OCI-LY3 (cell line): Measurements from ENCODE around the gene INS.

Source experiments
- H2AFZ ChIP-seq: fragments of 200-600, 300-600 bp; shearing (Covaris generic); 2 replicates; pipeline ENCODE4 v1.6.0; 2014; ENCODE audit warnings: antibody characterized with exemption, low read depth, low read length
- H3K27ac ChIP-seq: fragments of 200-600, 300-600 bp; sonication (generic); 2 replicates; pipeline ENCODE4 v1.5.1; 2014; ENCODE audit warnings: mild to moderate bottlenecking, low read length, moderate library complexity, mixed read lengths
- H3K27me3 ChIP-seq: fragments of 200-600, 300-600 bp; sonication (generic); 2 replicates; pipeline ENCODE4 v1.6.1; 2014; ENCODE audit warnings: low read depth, low read length, mixed read lengths
- H3K36me3 ChIP-seq: fragments of 200-600, 300-600 bp; sonication (generic); replicated peaks from 2 replicates; pipeline ENCODE3; 2014; ENCODE audit warnings: low read depth, low read length, mixed read lengths
- H3K4me1 ChIP-seq: fragments of 300-600, 200-600 bp; sonication (generic); 2 replicates; pipeline ENCODE4 v1.6.1; 2014; ENCODE audit warnings: low read length, mixed read lengths
- H3K4me2 ChIP-seq: fragments of 200-600, 300-600 bp; sonication (generic); 2 replicates; pipeline ENCODE4 v1.6.1; 2014; ENCODE audit warnings: low read length, mixed read lengths
- H3K4me3 ChIP-seq: fragments of 300-600, 200-600 bp; sonication (generic); 2 replicates; pipeline ENCODE4 v1.5.1; 2014; ENCODE audit warnings: antibody characterized with exemption, mild to moderate bottlenecking, low read length, moderate library complexity
- H3K79me2 ChIP-seq: fragments of 300-600, 200-600 bp; shearing (Covaris generic); 2 replicates; pipeline ENCODE4 v1.6.1; 2014; ENCODE audit warnings: mild to moderate bottlenecking, low read length, mixed read lengths
- H3K9ac ChIP-seq: fragments of 300-600, 200-600 bp; shearing (Covaris generic); 2 replicates; pipeline ENCODE4 v1.6.0; 2014; ENCODE audit warnings: mild to moderate bottlenecking, low read length, moderate library complexity
- H3K9me3 ChIP-seq: fragments of 200-600, 300-600 bp; shearing (Covaris generic); 2 replicates; pipeline ENCODE4 v1.6.1; 2014; ENCODE audit warnings: low read length, mixed read lengths; ENCODE audit not compliant: insufficient read depth
- H4K20me1 ChIP-seq: fragments of 200-600, 300-600 bp; sonication (generic); 2 replicates; pipeline ENCODE4 v1.6.1; 2016; ENCODE audit warnings: low read length, mixed read lengths; ENCODE audit not compliant: insufficient read depth
- CTCF ChIP-seq: fragments of 200-600, 300-600 bp; sonication (generic); IDR thresholded peaks from 2 replicates; pipeline ENCODE4 v1.5.1; 2014; ENCODE audit warnings: antibody characterized with exemption, low read length, low read depth
- EZH2phosphoT487 ChIP-seq: fragments of 200-600 bp; shearing (Covaris generic); IDR thresholded peaks from 2 replicates; pipeline ENCODE4 v1.6.1; 2018; ENCODE audit warnings: antibody characterized with exemption, mixed run types, low read depth

Gene INS

GRCh38 chr11:2120359-2121100, 40.5 kb downstream of the INS start:
- Histone ChIP-seq H3K9me3 (no peaks in the 10 kb centered on the region), H3K9ac (no peak overlapping the region), H4K20me1 (no peaks in the 10 kb centered on the region), H3K27me3 (peaks cover 35% of the 10 kb centered on the region), H3K36me3 (no peaks in the 10 kb centered on the region), H2AFZ (no peak overlapping the region), H3K4me2 (no peak overlapping the region), H3K4me1 (no peaks in the 10 kb centered on the region), H3K27ac (no peak overlapping the region), H3K79me2 (no peaks in the 10 kb centered on the region), H3K4me3 (no peak overlapping the region)
- TF ChIP-seq EZH2phosphoT487 (no peak), CTCF (no peak)

GRCh38 chr11:2118677-2119076, 42.3 kb downstream of the INS start:
- no peaks in the 10 kb centered on the region for H3K36me3 ChIP-seq
- TF ChIP-seq EZH2phosphoT487: no peak
- TF ChIP-seq CTCF: no peak
- no peak overlapping the region for H3K4me3 ChIP-seq
- no peak overlapping the region for H3K27ac ChIP-seq
- no peaks in the 10 kb centered on the region for H3K79me2 ChIP-seq
- H3K4me2 ChIP-seq: no peak overlapping the region
- no peak overlapping the region for H2AFZ ChIP-seq
- no peak overlapping the region for H3K9ac ChIP-seq
- H4K20me1 ChIP-seq: no peaks in the 10 kb centered on the region
- no peaks in the 10 kb centered on the region for H3K9me3 ChIP-seq
- H3K27me3 ChIP-seq: peaks cover 35% of the 10 kb centered on the region
- H3K4me1 ChIP-seq: no peaks in the 10 kb centered on the region

GRCh38 chr11:2116680-2117079, 44.3 kb downstream of the INS start:
- H3K9ac ChIP-seq: no peak overlapping the region
- H3K36me3 ChIP-seq: no peaks in the 10 kb centered on the region
- H3K9me3 ChIP-seq: no peaks in the 10 kb centered on the region
- no peaks in the 10 kb centered on the region for H3K79me2 ChIP-seq
- H3K27ac ChIP-seq: no peak overlapping the region
- no peak overlapping the region for H2AFZ ChIP-seq
- no peaks in the 10 kb centered on the region for H4K20me1 ChIP-seq
- H3K4me2 ChIP-seq: no peak overlapping the region
- no peak overlapping the region for H3K4me3 ChIP-seq
- TF ChIP-seq EZH2phosphoT487: no peak
- H3K4me1 ChIP-seq: no peaks in the 10 kb centered on the region
- H3K27me3 ChIP-seq: peaks cover 39% of the 10 kb centered on the region

- Histone ChIP-seq H3K4me1 (no peaks in the 10 kb centered on the region), H3K4me2 (no peak overlapping the region), H3K27me3 (peaks cover 34% of the 10 kb centered on the region), H3K27ac (no peak overlapping the region), H4K20me1 (no peaks in the 10 kb centered on the region), H2AFZ (no peak overlapping the region), H3K79me2 (no peaks in the 10 kb centered on the region), H3K9me3 (no peaks in the 10 kb centered on the region), H3K36me3 (no peaks in the 10 kb centered on the region), H3K9ac (no peak overlapping the region), H3K4me3 (no peak overlapping the region)
- TF ChIP-seq CTCF: no peak
- TF ChIP-seq EZH2phosphoT487: no peak
These were observed 45.7 kb downstream of the INS start for GRCh38 chr11:2115308-2115707.
